ENCODE measurements around the gene EXOC3L1.

Gene EXOC3L1

DNA sequence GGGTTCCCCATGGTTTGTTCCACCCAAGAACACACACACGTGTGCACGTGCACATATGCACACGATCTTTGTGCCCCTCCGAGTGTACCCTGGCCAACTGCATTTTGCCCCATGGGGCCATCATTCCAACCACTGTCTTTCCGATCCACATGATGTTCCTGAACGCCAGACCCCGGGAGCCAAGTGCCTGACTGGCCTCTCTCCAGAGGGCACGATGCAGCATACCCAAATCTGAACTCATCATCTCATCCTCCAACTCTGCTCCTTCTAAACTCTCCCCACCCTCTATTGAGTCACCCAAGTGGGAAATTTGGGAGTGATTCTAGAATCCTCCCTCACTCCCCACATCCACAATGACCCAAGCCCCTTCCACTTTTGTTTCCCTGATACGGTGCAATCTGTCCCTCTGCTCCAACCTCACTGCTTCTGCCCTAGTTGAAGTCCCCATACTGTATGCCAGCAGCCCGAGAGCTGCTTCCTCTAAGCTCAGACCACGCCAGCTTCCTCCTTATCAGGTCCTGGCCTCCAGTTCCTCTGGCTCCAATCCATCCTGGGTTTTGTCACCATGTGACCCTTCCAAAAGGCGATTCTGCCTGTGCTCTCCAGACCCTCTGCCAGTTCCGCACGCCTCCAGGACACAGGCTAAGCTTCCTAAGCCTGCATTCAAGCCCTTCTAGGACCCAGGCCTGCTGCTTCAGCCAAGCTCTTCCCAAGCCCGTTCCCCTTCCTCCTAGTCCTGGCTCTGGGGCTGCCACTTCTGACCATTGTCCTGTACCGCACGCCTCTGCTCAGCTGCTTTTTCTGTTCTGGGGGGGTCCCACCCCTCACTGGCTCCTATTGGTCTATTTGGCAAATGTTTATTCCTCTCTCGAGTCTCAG is 26.9 kb upstream of the EXOC3L1 start:
- DNase-seq, result no peak

GRCh38 chr16:67215706-67216105 is 25.8 kb upstream of the EXOC3L1 start:
- DNase-seq, result no peak

- DNase-seq, result no peak
These were observed 23.5 kb upstream of the EXOC3L1 start for GRCh38 chr16:67213197-67214019.

GRCh38 chr16:67212766-67213165 is 22.8 kb upstream of the EXOC3L1 start:
- no peak for DNase-seq

- DNase-seq, result no peak
These were observed 21.7 kb upstream of the EXOC3L1 start for GRCh38 chr16:67211674-67212073.

GRCh38 chr16:67210069-67210937 is 20.4 kb upstream of the EXOC3L1 start:
- DNase-seq, result no peak

DNA sequence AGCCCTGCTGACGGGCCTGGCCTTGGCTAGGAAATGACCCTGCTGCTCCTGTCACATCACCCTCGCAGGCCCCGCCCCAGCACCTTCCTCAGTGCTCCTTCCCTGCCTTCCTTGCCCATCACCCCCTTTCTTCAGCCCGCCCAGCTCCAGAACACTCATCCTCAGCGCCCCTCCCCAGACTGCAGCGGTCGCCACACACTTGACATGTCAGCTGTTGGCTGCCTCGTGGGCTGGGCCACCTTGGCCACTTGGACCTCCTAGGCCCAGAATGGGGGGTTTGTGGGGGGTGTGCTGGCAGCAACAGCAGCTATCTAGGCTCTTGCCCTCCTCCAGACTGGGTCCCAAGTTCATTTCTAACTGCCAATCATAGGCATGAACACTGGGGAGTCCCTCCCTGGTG is 19.6 kb upstream of the EXOC3L1 start:
- DNase-seq, result no peak

GRCh38 chr16:67208154-67208896 is 18.4 kb upstream of the EXOC3L1 start:
- DNase-seq, result no peak

GRCh38 chr16:67207249-67208091 is 17.5 kb upstream of the EXOC3L1 start:
- DNase-seq, result peak in 1 of 2 experiments; percentile 8

DNA sequence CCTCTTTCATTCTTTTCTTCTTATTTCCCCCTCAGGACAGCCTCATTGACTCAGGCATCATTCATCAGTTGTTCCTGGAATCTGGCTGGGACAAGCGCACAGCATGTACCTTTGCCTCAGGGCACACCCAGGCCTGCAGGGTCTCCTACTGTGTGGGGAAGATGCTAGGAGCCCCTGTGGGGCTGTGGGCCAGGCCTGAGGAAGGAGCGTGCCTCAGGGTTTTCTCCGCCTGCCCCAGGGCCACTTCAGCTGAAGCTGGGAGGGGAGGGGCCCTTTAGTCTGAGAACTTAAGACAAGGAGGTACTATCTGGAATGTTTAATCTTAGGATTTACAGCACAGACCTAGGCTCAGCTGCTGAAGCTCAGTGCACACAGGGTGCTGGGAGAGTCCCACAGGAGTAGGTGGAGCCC is 16.9 kb upstream of the EXOC3L1 start:
- no peak for DNase-seq

DNA sequence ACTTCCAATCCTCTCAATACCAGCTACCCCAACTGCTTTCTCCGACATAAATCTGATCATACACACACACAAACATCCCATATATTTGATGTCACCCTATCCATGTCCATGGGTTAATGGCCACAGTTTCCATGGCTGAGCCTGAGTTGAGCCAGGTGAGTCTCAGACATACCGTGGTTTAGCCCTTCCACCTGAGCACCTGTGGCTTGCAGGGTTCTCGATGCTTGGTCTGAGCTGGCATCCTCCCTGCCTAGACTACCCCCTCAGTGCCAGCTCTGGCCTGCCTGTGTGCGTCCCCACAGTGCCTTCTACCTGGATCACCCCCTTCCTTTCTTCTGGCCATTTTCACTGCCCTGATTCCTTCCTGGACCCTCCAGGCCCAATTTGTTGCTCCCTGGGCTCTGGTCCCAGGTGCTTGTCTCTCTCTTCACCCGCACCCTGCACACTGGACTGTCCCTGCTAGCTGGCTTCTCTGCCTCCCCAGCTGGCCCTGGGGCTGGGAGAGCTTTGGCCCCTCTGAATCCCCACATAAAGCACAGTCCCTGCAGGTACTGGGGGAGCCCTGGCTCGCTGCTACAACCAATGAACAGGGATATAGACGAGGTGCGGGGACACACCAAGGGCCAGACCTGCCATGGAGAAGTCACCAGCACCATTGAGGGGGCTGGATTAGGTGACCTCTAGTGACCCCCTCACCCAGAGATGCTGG is 16.3 kb upstream of the EXOC3L1 start:
- DNase-seq, result no peak

- no peak for DNase-seq
These were observed 14.1 kb upstream of the EXOC3L1 start for GRCh38 chr16:67204076-67204475.

DNA sequence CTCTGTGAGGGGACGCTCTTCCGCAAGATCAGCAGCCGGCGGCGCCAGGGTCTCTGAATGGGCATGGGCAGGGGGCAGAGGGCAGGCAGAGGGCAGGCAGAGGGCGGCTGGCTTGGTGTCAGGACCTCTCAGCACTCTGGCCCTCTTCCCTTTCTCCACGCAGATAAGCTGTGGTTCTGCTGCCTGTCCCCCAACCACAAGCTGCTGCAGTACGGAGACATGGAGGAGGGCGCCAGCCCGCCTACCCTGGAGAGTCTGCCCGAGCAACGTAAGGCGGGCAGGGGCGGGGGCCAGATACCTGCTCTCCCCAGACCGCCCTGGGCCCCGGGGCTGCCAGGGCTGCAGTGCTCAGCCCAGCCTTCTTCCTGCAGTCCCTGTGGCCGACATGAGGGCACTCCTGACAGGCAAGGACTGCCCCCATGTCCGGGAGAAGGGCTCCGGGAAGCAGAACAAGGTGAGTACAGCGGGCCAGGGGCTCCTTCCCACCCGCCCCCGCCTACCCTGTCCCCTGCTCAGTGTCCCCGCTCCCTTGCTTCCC is 13.1 kb upstream of the EXOC3L1 start:
- DNase-seq, result no peak

DNA sequence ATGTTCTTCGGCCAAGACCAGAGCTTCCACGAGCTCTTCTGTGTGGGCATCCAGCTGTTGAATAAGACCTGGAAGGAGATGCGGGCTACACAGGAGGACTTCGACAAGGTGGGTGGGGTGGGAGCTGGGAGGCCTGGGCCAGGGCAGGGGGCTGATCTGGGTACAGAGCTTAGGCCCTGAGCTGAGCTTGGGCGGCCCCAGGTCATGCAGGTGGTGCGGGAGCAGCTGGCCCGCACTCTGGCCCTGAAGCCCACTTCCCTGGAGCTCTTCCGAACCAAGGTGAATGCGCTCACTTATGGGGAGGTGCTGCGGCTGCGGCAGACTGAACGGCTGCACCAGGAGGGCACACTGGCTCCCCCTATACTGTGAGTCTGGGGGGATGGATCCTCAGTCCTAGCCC is 12.5 kb upstream of the EXOC3L1 start:
- no peak for DNase-seq

DNA sequence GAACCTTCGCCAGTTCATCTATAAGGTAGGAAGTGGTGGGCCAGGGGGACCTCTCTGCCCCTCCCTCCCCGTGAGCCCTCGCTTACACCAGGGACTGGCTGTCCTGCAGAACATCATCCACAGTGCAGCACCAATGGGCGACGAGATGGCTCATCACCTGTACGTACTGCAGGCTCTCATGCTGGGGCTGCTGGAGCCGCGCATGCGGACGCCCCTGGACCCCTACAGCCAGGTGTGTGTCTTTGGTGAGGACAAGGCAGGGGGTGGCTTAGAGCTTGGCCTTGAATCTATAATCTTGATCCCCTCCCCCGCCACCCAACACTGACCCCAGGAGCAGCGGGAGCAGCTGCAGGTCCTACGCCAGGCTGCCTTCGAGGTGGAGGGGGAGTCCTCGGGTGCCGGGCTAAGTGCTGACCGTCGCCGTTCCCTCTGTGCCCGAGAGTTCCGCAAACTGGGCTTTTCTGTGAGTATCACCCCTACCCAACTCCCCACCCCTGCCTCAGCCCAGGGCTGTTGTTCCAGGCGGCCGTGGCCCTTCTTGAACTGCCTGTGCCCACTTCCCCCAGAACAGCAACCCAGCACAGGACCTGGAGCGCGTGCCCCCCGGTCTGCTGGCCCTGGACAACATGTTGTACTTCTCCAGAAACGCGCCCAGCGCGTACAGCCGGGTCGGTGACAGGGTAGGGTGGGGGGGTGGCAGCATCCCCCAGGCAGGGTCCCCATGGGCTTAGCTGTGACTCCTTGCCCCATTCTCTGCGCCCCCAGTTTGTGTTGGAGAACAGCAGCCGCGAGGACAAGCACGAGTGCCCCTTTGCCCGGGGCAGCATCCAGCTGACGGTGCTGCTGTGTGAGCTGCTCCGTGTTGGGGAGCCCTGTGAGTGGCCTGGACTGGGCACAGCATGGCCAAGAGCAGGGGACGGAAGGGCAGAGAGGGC is 11.7 kb upstream of the EXOC3L1 start:
- DNase-seq, result no peak

- no peak for DNase-seq
These were observed 10.6 kb upstream of the EXOC3L1 start for GRCh38 chr16:67200491-67200890.

DNA sequence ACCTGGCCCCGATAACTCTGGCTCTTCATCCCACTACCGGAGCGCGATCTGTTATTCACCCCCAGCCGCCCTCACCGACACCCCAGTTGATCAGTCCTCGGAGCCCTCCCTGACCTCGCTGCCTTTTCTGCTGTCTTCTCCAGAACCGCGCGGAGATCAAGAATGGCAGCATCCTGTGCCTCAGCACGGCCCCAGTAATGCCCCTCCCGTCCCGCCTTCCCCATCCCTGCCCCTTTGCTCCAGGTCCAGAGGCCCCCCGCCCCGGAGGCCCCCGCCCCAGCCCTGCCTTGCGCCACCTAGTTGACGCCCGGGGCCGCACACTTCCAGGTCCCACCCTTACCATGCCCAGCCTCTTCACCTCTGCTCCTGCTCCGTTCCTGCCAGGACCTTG is 9.9 kb upstream of the EXOC3L1 start:
- DNase-seq, result no peak

DNA sequence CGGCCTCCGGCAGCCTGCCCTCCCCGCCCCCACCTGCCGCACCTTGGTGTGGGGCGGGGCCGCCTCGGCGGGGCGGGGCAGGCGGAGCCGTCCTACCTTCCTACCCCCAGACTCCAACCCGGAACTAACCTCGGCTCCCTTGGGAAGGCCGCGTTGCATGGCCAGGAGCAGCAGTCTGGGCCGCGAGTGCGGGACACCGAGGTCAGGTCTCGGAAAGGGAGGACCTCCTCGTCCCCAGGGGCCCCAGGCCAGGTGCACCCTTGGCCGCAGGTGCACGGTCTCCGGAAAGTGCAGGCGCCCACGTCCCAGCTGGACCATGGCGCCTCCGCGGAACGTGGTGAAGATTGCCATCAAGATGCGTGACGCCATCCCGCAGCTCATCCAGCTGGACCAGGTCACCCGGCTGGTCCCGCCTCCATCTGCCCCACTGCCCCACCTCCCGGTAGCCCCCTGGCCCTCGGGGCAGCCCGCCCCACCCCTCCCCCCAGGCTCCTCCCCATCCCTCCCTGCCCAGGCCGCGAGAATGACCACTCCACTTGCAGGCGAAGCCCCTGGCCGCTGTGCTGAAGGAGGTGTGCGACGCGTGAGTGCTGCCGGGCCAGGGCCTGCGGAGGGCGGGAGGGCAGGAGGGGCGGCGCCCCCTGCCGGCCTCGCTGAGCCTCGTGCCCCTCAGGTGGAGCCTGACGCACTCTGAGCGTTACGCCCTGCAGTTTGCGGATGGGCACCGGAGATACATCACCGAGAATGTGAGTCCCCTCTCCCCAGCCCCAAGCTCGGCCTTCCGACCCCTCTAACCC is 9.3 kb upstream of the EXOC3L1 start, which contains the start of gene ELMO3:
ELMO3 (plus strand) TSS at position 121 of the 797 bp plus-strand sequence; CDS start at position 317, 196 bp downstream.
- DNase-seq, result no peak
